Hepatocyte (in vitro differentiated cells): Measurements from ENCODE around the gene PGAP2. TPM values are rescaled to one million over a fixed set of nuclear protein-coding genes. Genes with fewer than 3 reads are reported as not detected.

ENCODE experiments used
- DNase-seq: peaks from one replicate; pipeline ENCODE4 v3.0.0-alpha.2; 2016; ENCODE audit warnings: low spot score
- H2AFZ ChIP-seq: fragments of 200-600 bp; sonication (generic); 2 replicates; pipeline ENCODE4 v1.6.0; 2016; ENCODE audit warnings: antibody characterized with exemption, mild to moderate bottlenecking
- H3K27ac ChIP-seq: fragments of 200-600 bp; sonication (generic); 2 replicates; pipeline ENCODE4 v1.5.1; 2016; ENCODE audit warnings: mild to moderate bottlenecking
- H3K27me3 ChIP-seq: fragments of 200-600 bp; sonication (generic); 2 replicates; pipeline ENCODE4 v1.6.1; 2016
- H3K36me3 ChIP-seq: fragments of 200-600 bp; sonication (generic); replicated peaks from 2 replicates; pipeline ENCODE4 v1.5.1; 2016; ENCODE audit warnings: low read depth; ENCODE audit not compliant: insufficient read depth
- H3K4me1 ChIP-seq: fragments of 200-600 bp; sonication (generic); 2 replicates; pipeline ENCODE4 v1.5.1; 2016; ENCODE audit warnings: mild to moderate bottlenecking, moderate library complexity; ENCODE audit not compliant: insufficient read depth
- H3K4me2 ChIP-seq: fragments of 200-600 bp; sonication (generic); 2 replicates; pipeline ENCODE4 v1.6.0; 2016
- H3K4me3 ChIP-seq: fragments of 200-600 bp; sonication (generic); 2 replicates; pipeline ENCODE4 v1.5.1; 2016; ENCODE audit warnings: mild to moderate bottlenecking
- H3K79me2 ChIP-seq: fragments of 200-600 bp; sonication (generic); 2 replicates; pipeline ENCODE4 v1.6.0; 2017; ENCODE audit warnings: mild to moderate bottlenecking
- H3K9me2 ChIP-seq: fragments of 200-600 bp; sonication (generic); replicated peaks from 2 replicates; pipeline ENCODE4 v1.6.0; 2017; ENCODE audit warnings: mild to moderate bottlenecking; ENCODE audit not compliant: insufficient read depth
- H3K9me3 ChIP-seq: fragments of 200-600 bp; sonication (generic); 2 replicates; pipeline ENCODE4 v1.5.1; 2016; ENCODE audit warnings: low read depth, mild to moderate bottlenecking
- H4K20me1 ChIP-seq: fragments of 200-600 bp; sonication (generic); 2 replicates; pipeline ENCODE4 v1.6.0; 2016; ENCODE audit warnings: mild to moderate bottlenecking; ENCODE audit not compliant: insufficient read depth, poor library complexity, severe bottlenecking
- CTCF ChIP-seq: fragments of 200-600 bp; sonication (generic); IDR thresholded peaks from 2 replicates; pipeline ENCODE4 v1.5.1; 2016; ENCODE audit warnings: antibody characterized with exemption, mild to moderate bottlenecking; ENCODE audit not compliant: poor library complexity
- EZH2 ChIP-seq: fragments of 200-600 bp; sonication (generic); IDR thresholded peaks from 2 replicates; pipeline ENCODE4 v1.6.1; 2016; ENCODE audit warnings: antibody characterized with exemption, mild to moderate bottlenecking, borderline replicate concordance
- EZH2phosphoT487 ChIP-seq: fragments of 200-600 bp; sonication (generic); IDR thresholded peaks from one replicate; pipeline ENCODE4 v1.6.1; 2018; ENCODE audit warnings: antibody characterized with exemption, mild to moderate bottlenecking, low read depth, moderate library complexity; ENCODE audit not compliant: unreplicated experiment, severe bottlenecking
- WGBS: methylation state at CpG from one replicate; pipeline ENCODE4 v1.1.6; 2016; ENCODE audit warnings: low lambda C conversion rate; ENCODE audit errors: missing lambda C conversion rate; 5-methylcytosine and 5-hydroxymethylcytosine counted together
- polyA plus RNA-seq: library from polyadenylated mRNA; unstranded; fragments of >200 nt; fragmentation: Nextera tagmentation; extraction: Ambion mirVana; gene quantifications from 2 replicates; pipeline ENCODE4 v1.2.1, GENCODE V29; 2016
- total RNA-seq: library from RNA; depleted of rRNA; stranded (reverse); fragments of >200 nt; gene quantifications from 2 replicates; pipeline ENCODE4 v1.2.3, GENCODE V29; 2014

The PGAP2 gene
- total and polyA plus RNA-seq, 2 experiments from 2014 or later: 20.3 to 37.6 TPM

DNA sequence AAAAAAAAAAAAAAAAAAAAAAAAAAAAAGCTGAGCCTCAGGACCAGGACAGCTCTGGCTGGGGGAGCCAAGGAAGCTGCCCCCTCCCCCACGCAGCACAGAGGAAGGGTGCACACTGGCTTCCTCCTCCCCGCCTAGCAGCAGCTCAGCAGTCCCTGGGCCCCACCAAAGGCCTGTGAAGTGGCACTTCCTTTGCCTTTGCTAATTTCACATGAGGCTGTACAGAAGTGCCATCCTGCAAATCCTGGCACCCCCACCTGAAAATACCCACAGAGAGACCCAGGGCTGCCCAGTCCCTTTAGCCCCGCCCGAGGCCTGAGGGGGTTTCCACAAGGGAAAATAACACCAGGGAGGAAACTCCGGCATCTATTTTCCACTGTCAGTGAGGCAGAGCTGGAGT, 28.5 kb downstream of the PGAP2 start:
- Histone ChIP-seq H3K79me2 (peaks cover 83% of the 10 kb centered on the region), H3K36me3 (no peaks in the 10 kb centered on the region), H3K4me2 (no peak overlapping the region), H3K4me3 (no peak overlapping the region), H3K27ac (no peak overlapping the region), H3K9me2 (no peaks in the 10 kb centered on the region), H3K9me3 (no peaks in the 10 kb centered on the region), H4K20me1 (peaks cover 26% of the 10 kb centered on the region), H3K4me1 (peaks cover 21% of the 10 kb centered on the region), H3K27me3 (no peaks in the 10 kb centered on the region), H2AFZ (no peak overlapping the region)
- WGBS: 98% methylated on average over 4 of the region's 5 CpGs
- TF ChIP-seq EZH2phosphoT487: no peak
- no peak for TF ChIP-seq EZH2
- TF ChIP-seq CTCF: no peak
- DNase-seq: no peak

DNA sequence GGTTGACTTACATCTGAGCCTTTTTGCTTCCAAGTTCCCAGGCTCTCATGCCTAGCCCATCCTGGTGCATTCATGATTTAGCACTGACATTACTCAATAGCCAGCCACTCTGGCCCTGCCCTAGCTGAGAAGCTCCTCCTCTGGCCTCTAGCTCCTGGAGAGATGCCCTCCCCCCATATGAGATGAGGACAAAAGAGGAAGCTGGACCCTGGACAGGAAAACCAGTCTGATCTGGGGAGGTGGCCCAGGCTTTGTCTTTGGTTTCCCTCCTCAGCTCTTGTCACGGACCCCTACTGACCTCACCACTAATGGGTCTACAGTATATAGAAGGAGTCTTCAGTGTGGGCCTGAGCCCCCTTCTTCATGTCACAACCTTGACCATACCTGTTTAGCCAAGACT, 29.4 kb downstream of the PGAP2 start:
- Histone ChIP-seq H4K20me1 (peaks cover 26% of the 10 kb centered on the region), H3K36me3 (no peaks in the 10 kb centered on the region), H3K4me1 (peaks cover 21% of the 10 kb centered on the region), H3K27me3 (no peaks in the 10 kb centered on the region), H3K4me3 (no peak overlapping the region), H3K9me3 (no peaks in the 10 kb centered on the region), H2AFZ (no peak overlapping the region), H3K27ac (no peak overlapping the region), H3K9me2 (no peaks in the 10 kb centered on the region), H3K79me2 (peaks cover 74% of the 10 kb centered on the region), H3K4me2 (no peak overlapping the region)
- DNase-seq: no peak
- whole genome bisulfite sequencing: 100% methylated on average over 1 of the region's 1 CpG
- TF ChIP-seq EZH2phosphoT487 (no peak), CTCF (no peak), EZH2 (no peak)

- TF ChIP-seq EZH2phosphoT487 (no peak), CTCF (no peak), EZH2 (no peak)
- 98% methylated on average over 2 of the region's 2 CpGs for WGBS
- H3K27ac ChIP-seq: no peak overlapping the region
- no peaks in the 10 kb centered on the region for H3K36me3 ChIP-seq
- peaks cover 67% of the 10 kb centered on the region for H3K79me2 ChIP-seq
- no peak overlapping the region for H2AFZ ChIP-seq
- no peaks in the 10 kb centered on the region for H3K9me3 ChIP-seq
- H3K9me2 ChIP-seq: no peaks in the 10 kb centered on the region
- DNase-seq: no peak
- peaks cover 21% of the 10 kb centered on the region for H3K4me1 ChIP-seq
- peak overlapping the region; percentile 34 for H3K4me2 ChIP-seq
- H4K20me1 ChIP-seq: peaks cover 22% of the 10 kb centered on the region
- no peak overlapping the region for H3K4me3 ChIP-seq
- no peaks in the 10 kb centered on the region for H3K27me3 ChIP-seq
Observed at GRCh38 chr11:3838504-3838903, 30.1 kb downstream of the PGAP2 start.
